Measurements from ENCODE around the gene PTPRK.
"Not testable (repeated sequence)": the region's sequence is repeated elsewhere in the genome, so short reads cannot be mapped to it uniquely, and the experiment has no call there.

PTPRK gene

DNA sequence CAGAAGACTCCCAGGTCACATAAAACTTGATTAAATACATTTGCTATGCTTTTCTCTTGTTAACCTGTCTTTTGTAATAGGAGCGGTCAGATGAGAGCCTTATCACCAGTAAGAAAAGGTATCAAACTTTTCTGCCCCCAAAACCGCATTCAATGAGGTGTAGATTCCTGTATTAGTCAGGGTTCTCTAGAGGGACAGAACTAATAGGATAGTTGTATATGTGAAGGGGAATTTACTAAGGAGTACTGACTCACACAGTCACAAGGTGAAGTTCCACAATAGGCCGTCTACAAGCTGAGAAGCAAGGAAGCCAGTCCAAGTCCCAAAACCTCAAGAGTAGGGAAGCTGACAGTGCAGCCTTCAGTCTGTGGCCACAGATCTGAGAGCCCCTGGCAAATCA, 32.7 kb downstream of the PTPRK start:
- no peak for DNase-seq (ENCODE audit: low read depth)

DNA sequence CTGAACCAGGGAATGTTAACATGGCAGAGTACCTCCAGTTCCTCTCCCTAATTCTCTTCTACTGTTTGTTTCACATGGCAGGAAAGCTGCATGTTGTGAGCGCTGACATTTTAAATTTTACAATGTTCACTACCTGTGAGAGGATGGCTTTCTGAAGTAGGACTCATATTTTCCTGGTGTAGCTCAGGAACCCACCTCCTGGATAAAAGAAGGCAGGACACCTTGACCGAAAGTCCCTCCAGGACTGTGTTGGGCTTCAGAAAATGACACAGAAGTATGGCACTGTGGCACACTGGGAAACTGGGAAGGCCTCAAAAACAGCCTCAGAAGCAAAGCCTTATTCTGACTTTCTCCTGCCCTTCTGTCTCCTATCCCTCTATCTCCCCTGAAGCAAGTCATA, 33.3 kb downstream of the PTPRK start:
- DNase-seq (ENCODE audit: low read depth) = no peak

DNA sequence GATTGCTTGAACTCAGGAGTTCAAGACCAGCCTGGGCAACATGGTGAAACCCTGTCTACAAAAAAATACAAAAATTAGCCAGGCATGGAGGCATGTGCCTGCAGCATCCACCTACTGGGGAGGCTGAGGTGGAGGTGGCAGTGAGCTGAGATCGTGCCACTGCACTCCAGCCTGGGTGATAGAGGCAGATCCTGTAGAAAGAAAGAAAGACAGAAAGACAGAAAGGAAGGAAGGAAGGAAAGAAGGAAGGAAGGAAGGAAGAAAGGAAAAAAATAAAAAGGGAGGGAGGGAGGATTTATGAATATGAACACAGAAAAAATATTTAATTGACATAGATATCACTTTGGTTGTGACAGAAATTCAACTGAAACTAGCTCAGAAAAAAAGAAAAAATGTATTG, 33.8 kb downstream of the PTPRK start:
- not testable (repeated sequence) for DNase-seq (ENCODE audit: low read depth)

DNA sequence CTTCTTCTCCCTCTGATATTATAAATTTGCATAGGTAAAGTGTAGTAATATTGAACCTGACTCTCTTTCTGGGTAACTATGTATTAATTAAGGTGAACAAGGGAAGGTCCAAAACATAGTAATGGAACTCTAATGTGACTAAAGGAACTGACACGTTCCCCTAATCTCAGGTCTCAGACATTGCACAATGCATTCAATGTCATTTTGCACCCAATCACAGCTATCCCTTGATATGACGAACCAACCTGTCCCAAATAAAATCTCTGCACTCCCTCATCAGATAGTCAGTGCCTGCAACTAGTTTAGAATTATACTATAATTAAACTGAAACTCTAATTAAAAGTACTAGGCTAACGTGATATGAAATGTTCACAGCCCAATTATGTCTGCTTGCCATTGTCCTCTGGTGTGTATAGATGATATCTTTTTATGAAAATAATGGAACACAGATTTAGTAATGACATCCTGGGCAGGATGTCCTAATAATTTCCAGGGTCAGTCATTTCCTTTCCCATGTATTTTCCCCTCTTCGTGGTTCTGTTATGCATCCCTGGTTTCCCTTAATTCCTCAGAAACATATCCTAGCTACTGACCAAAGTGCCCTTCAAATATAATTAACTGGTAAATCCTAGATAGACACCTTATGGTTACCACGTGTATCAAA, 36.8 kb downstream of the PTPRK start:
- DNase-seq (ENCODE audit: low read depth) = no peak

DNA sequence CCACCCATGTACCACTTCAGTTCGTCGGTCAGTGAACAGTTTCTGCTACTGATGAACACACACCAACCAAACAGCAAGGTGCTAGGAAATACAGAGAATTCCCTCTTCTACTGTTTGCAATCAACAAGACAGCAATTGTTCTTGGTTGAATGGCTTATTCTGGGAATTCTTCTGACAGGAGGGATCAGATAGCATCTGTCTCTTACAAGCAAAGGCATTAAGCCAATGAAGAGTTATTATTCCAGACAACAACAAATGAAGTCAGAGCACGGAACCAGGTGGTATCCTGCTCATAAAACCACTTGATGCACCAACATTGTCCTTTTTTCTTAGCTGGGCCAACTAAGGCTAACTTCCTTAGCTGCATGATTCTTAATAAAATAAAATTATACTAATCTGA, 37.8 kb downstream of the PTPRK start:
- no peak for DNase-seq (ENCODE audit: low read depth)

DNA sequence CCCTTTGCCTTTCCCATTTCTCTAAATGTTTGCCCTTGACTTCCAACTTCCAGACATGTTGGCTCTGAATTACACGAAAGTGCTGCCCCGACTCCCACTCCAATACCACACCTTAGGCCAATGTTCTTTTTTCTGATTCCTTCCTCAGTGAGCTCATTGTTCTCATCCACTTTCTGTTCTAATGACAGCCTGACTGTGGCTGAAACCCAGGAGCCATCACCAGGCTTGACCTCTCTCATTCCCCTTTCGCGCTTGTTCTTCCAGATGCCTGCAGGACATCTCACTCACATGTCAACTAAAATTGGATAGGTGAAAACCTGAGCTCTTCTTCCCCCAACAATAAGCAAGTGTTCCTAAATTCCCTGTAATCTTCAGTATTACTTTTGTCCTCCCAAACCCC, 40.4 kb downstream of the PTPRK start:
- no peak for DNase-seq (ENCODE audit: low read depth)

DNA sequence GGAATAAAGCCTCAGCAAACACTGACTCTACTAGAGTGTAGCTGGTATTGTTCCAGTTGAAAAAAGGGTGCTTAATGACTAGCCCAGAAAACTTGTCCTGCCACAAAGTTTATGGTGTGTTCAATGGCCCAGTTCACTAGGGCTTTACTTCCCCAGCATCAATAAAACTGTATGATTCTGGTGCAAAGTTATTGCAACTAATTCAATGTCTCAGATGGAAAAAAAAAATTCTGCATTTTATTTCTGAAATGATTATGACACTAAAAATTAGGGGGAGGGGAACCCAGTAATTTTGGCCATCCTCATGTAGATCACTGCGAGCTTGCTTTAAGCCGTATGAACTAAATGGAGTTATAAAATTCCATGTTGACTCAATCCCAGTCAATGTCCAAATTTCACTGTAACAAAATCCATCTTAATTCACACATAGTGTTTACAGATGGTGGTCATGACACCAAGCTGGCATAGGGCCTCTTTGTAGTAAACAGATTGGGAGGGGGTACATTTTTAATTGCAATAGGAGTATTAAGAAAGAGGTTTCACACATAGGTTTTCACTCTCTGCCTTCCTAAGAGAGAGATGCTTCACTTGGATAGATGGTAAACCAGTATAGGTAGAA, 41.2 kb downstream of the PTPRK start:
- no peak for DNase-seq (ENCODE audit: low read depth)

DNA sequence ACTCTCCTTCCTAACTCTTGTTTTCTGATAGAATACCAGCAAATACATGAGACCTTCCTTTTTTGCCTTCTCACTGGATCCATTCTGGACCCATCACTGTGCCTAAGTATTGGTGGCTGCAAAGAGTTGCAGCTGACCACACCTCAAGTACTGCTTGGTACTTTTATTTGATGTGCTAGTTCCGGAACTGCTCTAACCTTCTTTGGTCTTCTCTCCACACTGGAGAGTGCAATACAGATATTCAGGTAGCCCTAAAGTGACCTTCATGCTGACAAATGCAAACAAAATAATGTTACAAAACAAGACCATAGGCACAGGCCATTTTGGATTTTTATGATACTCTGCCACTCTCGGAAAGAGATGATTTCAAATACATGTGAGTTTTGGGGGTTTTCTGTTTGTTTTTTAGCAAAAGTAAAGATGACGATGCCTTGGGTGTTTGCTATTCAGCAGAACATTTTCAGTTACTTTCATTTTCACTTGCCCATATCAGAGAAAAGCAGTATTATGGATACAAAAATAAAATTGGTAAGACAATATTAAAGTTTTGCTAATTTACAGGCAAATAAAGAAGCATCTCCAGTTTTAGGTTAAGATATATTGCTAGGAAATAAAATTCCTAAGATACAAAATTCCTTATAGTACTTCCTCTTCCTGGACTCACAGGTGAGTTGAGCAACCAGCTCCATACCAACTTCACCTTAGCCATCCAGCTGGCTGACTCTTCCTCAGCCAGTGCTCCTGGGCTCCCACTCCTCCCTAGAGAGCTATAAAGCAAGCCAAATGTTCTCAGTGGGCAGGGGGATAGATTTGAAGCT, 42.0 kb downstream of the PTPRK start:
- no peak for DNase-seq (ENCODE audit: low read depth)

DNA sequence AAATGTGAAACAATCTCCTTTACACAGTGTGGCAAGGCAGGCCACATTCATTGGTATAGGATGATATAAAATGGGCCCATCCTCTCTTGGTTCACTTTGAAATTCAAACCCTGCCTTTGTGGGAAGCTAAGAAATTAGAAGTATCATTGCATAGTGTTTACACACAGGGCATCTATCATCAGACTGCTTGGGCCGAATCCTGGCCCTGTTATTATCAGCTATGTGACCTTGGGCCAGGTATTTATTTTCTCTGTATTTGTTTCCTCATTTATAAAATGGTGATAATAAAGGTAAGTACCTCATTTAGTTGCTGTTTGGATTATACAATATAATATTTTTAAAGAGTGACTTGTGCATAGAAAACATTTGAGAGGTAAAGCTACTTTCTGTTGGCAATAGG, 45.5 kb downstream of the PTPRK start:
- no peak for DNase-seq (ENCODE audit: low read depth)

DNA sequence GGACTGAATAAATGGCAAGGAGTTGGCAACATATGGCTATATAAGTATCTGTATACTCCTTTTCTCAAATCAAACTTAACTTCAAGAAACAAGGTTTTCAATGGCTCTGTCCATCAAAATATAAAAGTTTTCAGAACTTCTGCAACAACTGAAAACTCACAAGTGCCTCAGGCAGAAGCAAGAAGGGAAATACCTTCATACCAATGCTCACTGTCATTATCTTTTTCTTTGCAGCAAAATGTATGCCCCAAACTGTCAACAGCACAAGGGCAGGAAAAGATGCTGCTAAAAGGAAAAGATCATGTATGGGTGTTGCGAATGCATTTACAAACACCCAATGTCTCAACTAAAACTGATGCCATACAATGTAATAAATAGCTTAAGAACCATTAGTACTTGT, 45.9 kb downstream of the PTPRK start:
- no peak for DNase-seq (ENCODE audit: low read depth)

DNA sequence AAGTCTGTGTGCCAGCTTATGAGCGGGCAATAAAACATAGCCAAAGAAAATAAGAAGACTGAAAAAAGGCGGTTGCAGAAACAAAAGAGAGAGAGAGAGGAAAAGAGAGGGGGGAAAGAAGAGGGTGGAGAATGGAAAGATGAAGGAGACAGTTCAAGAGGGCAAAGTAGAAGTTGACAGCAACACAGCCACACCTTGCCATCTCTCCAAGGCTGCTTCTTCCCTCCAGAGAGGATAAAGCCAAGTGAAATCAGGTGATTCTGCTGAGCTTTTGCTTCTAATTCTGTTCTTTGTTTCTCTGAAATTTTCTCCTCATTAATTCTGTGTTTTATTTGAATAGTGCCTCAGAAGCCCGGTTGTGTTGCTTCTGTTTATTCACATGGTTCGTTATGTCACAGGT, 48.5 kb downstream of the PTPRK start:
- DNase-seq (ENCODE audit: low read depth) = no peak

DNA sequence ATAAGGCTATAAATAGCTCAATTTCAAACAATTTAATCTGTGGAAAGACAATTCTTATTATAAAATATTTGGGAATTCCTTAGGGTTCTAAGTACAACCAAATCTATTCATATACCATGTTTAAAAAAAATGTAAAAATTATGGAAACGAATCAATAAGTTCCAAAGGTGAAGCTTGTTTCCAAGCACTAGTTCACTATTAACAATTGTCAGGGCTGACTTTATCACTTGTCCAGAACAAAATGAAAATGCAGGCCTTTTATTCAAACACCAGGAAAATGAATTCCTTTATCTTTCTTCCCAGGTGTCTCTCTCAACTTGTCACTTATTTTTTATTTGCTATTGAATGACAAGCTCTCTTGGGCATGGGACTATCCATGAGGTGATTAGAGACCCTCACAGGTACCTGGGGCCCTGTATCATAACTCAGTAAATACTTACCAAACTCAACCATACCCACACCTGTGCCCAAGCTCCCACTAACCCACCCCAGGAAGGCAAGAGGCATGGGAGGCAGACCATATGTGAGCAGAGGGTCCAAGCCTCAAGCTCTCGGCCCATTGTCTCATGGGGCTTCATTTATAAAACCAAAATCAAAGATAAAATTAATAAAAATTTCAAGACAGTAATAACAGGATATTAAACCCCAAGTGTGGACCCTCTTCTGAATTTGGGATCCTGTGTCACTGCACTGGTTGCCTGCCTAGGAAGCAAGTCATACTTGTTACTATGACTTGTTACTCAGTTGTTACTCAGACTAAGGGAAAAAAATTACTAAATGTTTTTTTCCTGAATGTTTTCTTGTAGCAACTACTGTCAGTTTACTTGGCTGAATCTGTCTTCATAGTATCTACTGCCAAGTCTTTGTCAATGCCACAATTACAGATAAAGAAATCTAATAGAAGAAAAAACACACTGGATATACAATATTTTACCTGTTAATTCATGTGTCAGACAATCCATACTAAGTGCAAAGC, 54.7 kb downstream of the PTPRK start:
- DNase-seq (ENCODE audit: low read depth) = no peak

DNA sequence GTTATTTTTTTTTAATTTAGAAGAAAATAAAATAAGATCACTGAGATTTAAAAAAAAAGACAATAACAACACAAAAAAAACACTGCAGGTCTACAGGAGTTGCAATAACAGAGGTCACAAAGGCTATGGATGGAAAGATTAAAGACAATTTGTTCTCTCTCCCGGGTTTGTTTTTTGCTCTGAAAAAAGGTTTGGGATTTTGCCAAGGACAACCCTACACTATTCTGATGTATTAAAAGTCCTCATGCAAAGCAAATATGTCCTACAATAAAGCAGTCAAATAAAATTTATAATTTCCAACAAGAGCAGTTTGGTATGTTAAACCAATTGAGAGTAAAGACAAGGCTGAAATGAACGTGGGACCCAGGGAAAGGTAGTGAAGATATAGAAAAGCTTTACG, 55.6 kb downstream of the PTPRK start:
- no peak for DNase-seq (ENCODE audit: low read depth)

DNA sequence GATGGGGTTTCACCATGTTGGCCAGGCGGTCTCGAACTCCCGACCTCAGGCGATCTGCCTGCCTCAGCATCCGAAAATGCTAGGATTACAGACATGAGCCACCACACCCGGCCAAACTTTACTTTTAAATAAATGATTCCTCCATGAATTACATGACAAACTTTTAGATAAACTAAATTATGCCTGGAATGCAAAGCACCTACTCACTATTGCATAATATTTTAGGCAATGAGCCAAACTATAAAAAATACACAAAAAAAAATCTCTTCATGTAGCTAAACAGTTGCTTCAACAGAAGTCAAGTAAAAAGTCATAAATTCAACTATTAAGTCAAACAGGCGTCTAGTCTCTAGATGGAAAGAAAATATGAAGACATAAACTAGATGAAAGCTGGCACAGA, 56.5 kb downstream of the PTPRK start:
- DNase-seq (ENCODE audit: low read depth) = no peak

DNA sequence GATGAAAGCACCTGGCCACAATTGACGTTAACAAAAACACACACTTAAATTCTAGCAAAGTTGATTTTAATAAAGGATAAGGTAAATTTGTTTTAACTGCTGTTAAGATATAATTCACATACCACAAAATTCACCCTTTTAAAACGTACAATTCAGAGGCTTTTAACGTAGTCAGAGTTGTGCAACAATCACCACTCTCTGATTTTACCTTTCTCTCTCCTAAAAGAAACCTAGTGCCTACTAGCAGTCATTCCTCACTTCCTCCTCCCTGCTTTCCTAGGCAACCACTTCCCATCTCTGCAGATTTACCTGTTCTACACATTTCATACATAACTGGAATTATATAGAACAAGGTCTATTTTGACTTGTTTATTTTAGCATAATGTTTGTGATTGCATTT, 58.9 kb downstream of the PTPRK start:
- no peak for DNase-seq (ENCODE audit: low read depth)

DNA sequence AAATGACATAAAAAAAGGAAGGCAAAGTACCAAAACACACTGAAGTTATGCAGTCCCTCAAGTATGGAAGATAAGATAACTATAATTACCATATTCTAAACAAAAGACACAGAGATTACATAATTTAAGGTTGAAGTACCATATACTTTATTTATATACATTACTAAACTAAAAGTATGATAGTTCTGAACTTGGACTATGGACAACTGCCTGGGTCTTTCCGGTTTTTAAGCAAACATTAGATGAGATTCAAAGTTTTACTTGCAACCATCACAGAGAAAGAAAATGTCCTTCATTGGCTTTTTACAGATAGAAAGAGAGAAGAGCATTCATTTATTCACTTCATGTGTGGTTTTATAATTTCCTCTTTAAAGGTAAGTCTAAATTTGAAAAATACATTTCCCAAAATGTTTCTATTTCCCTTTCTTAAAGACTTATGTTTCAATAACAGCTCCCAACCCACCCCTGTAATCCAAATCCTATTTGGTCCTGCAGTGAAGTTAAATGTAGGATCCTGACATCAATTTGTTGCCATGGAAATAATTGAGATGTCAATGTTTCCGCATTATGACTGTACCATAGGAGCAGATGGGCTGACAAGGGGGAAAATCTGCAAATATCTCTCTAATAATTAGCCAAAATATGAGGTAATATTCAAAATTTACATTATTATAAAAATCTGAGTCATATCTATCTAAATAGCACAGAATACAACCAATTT, 63.7 kb downstream of the PTPRK start:
- no peak for DNase-seq (ENCODE audit: low read depth)

DNA sequence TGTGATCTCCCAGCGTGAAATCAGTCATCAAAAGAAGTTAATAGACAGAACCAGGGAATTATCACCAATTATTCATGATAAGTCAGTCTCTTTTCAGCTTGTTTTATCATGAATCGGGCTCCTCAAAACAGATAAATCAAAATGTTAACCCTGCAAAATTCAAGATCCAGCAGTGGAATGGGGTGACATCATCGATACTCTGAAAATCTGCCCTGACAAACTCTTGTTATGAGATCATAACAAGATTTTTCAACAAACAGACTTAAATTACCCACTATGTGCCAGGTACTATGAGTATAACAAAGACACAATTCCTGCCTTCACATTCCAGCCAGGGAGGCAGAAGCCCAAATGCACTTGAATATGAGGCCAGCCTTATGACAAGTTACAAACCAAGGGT, 64.4 kb downstream of the PTPRK start:
- no peak for DNase-seq (ENCODE audit: low read depth)

DNA sequence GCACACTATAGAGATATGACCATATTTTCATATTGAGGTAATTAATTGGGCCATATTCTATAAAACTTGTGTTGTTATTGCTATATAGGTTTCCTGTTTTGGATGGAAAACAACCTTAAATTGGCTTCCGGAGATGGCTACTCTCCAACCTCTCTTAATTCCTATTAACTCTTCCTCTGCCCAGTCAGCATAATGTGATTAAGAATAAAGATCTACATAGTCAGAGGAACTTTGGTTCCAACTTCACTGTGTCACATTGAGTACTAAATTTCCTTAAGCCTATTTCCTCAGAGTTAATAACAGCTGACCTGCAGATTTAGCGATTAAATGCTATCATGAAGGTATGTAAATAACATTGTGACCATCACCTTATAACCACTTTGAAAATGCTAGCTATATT, 67.7 kb downstream of the PTPRK start:
- DNase-seq (ENCODE audit: low read depth) = no peak

DNA sequence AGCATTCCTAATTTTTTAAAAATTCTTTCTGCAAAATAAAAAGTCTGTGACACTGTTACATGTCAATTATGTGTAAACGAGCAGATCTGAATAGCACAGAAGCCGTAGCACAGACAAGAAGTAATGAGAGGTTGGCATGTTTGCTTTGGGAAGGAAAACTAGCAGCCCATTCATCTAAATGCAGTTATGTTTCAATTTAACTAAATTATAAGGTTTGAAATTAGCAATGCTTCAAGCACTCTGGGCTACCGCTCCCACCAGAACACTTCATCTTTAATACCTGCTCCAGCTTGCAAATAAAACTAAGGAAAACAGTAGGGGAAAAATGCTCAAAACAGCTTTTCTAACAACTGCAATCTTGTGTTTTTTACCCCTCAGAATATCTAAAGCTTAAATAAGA, 73.9 kb downstream of the PTPRK start:
- DNase-seq (ENCODE audit: low read depth) = no peak

DNA sequence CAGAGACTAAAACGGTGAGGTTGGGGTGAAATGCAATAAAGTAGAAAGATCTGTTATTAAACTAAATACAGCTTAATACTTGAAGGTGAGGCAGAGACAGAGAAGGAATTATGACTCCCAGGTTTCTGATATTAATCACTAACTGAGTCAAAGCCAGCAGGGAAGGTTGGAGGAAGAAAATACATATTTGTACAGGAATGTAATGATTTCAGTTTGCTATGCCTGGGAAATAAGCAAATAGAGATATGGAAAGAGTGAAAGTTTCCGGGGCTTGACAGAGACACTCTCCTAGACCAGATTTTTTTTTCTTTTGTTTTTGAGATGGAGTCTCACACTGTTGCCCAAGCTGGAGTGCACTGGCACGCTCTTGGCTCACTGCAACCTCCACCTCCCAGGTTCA, 76.8 kb downstream of the PTPRK start:
- no peak for DNase-seq (ENCODE audit: low read depth)

DNA sequence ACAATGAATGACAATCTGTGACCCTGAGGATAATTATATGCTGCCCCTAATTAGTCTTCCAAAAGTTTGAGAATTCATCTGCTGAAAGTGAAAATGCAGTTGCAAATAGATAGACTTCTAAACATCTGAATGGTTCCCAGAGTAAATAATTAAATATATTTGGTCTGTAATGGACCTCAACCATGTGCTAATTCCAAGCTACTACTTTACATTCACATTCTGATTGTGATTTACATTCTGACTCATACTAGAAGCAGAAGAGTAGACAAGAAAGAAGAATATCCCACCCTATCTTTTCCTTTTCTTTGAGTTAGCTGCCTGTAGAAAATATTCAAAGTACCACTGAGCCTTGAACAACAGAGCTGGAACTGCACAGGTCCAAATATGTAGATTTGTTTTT, 80.8 kb downstream of the PTPRK start:
- DNase-seq (ENCODE audit: low read depth) = no peak

DNA sequence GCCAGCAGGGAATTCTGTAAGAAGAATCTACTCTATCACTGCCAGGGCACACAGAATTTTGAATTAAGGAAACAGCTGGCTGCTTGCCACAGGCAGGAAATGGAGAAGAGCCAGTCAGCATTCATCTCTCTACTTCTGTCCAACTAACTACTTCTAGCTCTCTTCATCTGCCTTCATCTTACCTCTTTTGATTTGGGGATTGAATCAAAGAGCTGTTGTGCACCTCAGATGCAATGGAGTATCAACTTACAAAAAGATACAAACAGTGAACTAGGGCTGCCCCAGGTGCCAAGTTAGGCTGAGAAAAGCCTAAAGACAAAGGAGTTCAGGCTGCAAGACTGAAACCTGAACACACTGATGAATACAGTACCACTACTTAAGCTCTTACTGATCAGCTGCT, 82.0 kb downstream of the PTPRK start:
- DNase-seq (ENCODE audit: low read depth) = no peak

Data from fibroblast of the conjunctiva (primary cell).